Stimulated activated CD4-positive, alpha-beta T cell treated with anti-CD3 and anti-CD28 coated beads, Interleukin-2, amount 100 ng/mL, for 24 hours (primary cell): ENCODE results near the gene DNAJB9.

Experiments used
- DNase-seq, 2 donors: peaks; one replicate each; pipeline ENCODE4 v3.0.0-alpha.2; 2020

The DNAJB9 gene

DNA sequence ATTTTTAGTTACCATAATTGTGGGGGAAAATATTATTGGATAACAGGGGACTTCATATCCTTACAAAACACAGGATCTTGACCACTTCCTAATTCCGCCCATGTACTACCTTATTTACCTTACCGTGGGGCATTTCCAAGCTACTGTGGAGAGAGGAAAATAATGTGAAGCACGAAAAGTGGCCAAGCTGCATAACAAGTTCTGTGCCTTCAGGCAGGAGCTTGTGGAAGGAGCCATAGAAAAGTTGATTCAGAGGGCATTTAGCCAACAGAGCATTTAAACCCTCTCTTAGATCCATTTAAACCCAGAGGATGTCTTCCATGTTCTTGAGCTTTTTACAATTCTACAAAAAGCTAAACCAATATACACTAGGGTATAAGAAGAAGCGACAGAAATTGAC is 41.6 kb downstream of the DNAJB9 start:
- DNase-seq, result no peak

DNA sequence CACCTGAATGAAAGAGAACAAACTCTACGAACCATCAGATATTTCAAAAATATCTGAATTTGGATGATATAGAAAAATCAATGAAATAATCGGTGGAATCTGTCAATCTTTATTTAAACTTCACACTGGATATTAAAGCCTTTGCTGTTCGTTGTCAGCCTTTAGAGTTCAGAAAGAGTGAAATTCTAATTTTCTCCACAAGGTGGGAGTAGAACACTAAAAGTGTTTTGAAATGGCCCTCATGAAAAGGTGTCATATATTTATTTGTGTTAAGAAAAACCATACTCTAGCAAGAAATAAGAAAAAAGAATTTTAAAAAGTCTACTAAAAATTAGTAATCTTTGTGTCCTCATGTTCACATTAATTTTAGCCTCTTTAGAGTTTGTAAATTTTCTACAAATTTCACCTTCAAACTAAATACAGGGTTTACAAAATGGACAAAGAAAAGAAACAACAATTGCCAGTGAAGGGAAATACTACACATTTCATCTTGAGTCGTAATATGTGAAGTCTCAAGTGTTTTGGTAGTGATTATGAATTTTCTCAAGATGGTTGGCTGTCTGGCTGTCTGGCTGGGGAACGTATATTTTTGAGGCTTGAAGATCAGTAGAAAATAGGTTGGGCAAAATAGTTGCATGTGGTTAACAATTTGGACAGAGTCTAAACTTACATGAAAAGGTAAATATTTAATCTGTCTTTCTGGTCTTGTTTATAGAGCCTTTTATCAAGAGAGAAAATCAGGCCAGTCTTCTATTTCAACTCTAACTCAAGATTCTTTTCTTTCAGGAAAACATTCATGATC is 43.7 kb downstream of the DNAJB9 start:
- DNase-seq, result no peak

DNA sequence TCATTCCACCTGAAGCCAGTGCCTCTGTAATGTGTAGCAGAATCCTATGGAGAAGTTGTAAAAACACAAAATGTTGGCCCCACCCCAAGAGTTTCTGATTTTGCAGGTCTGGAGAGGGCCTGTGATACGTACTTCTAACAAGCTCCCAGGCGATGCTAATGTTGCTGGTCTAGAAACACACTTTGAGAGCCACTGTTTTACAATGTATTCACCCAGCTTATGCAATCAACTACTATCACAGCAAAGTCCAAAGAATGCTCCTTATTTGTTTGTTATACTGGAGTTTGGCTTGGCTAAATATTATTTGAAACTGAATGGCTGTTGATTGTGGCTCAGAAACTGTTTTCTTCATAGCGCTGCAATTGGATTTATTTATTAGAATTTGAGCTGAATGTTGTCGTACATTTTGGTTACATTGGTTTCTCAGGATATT is 44.3 kb downstream of the DNAJB9 start:
- no peak for DNase-seq

DNA sequence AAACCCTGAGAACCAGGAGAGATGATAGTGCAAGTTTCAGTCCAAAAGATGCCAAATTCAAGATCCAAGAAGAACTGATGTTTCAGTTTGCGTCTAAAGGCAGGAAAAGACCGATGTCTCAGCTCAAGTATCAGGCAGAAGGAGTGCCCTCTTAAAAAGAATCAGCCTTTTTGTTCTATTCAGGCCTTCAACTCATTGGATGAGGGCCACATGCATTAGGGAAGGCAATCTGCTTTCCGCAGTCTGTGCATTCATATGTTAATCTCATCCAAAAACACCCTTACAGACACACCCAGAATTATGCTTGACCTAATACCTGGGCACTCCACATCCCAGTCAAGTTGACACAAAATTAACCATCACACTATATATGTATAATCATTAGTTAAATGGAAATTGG is 45.2 kb downstream of the DNAJB9 start:
- DNase-seq, result no peak

DNA sequence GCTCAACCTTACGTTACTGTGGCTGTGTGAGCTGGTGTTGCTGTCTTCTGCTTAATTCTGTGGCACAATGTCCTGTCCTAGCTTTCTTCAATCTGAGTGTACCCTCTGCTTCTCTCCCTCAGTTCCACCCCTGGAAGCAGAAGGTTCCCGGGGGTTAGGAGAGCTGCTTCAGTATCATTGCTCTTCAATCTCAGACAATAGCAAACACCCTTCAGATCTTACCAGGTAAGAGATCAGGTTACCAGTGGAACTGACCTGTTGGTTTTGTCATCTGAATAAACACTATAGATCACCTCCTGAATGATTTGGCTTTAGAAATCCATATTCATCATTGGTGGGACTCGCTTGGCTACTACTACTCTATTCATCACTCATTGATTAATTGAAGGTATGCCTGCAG is 48.4 kb downstream of the DNAJB9 start:
- DNase-seq, result no peak

DNA sequence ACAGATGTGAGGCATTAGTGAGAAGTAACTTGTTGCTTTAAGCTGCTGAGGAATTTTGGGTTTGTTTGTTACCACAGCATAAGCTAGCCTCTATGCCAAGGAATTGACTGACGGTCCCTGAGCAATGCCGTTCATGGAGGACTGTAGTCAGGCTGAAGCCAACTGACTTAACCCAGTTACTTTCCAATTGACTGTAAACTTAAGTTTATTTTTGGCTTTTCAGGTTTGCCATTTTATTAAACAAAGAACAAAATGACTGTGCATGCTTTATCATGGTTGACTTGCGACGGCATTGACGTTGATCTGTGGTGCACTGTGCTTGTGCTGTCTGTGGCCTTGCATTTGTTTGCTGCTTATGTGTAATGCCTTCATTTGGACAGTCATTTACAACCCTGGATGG is 53.5 kb downstream of the DNAJB9 start:
- no peak for DNase-seq
